Mononuclear cell (primary cell): ENCODE measurements around the gene MTIF2. TPM values are rescaled to one million over a fixed set of nuclear protein-coding genes. Genes with fewer than 3 reads are reported as not detected.
A peak's percentile ranks its signal among the peaks of the same experiment; 100 is the strongest.
"Not testable (repeated sequence)": the region's sequence is repeated elsewhere in the genome, so short reads cannot be mapped to it uniquely, and the experiment has no call there.

Experiments used
- H3K27me3 ChIP-seq: 2 replicates; pipeline ENCODE4 v1.6.0; 2011; ENCODE audit warnings: low read length, control low read depth; ENCODE audit not compliant: insufficient read depth
- H3K4me1 ChIP-seq: 2 replicates; pipeline ENCODE4 v1.5.1; 2011; ENCODE audit warnings: mild to moderate bottlenecking, low read length, control low read depth; ENCODE audit not compliant: insufficient read depth
- H3K4me3 ChIP-seq: 2 replicates; pipeline ENCODE4 v1.5.1; 2011; ENCODE audit warnings: mild to moderate bottlenecking, low read length, moderate library complexity
- H3K9me3 ChIP-seq: 2 replicates; pipeline ENCODE4 v1.5.1; 2011; ENCODE audit warnings: low read depth, mild to moderate bottlenecking, control low read depth, low read length
- total RNA-seq: library from RNA; depleted of rRNA; stranded (reverse); fragments of >200 nt; gene quantifications from one replicate; pipeline ENCODE4 v1.2.3, GENCODE V29; 2012

MTIF2 gene
- total RNA-seq: 16.6 TPM

GRCh38 chr2:55268907-55269644 lies at the start of gene MTIF2:
MTIF2 (minus strand) TSS chr2:55269231; CDS start chr2:55263858, 5,373 bp downstream.
- H3K4me3 ChIP-seq: peak within 1 kb of the TSS; percentile 69
- H3K27me3 ChIP-seq: no peaks in the 10 kb centered on the region
- no peaks in the 10 kb centered on the region for H3K9me3 ChIP-seq
- H3K4me1 ChIP-seq: peaks cover 16% of the 10 kb centered on the region

GRCh38 chr2:55314985-55315384 lies 46.0 kb upstream of the MTIF2 start:
- Histone ChIP-seq H3K4me1 (no peaks in the 10 kb centered on the region), H3K4me3 (no peak overlapping the region), H3K27me3 (no peaks in the 10 kb centered on the region), H3K9me3 (no peaks in the 10 kb centered on the region)

- H3K4me3 ChIP-seq: no peak overlapping the region
- H3K27me3 ChIP-seq: no peaks in the 10 kb centered on the region
- no peaks in the 10 kb centered on the region for H3K9me3 ChIP-seq
- no peaks in the 10 kb centered on the region for H3K4me1 ChIP-seq
These were observed 42.4 kb upstream of the MTIF2 start for GRCh38 chr2:55311444-55311870.

GRCh38 chr2:55309446-55309845 lies 40.4 kb upstream of the MTIF2 start:
- H3K9me3 ChIP-seq: no peaks in the 10 kb centered on the region
- H3K4me1 ChIP-seq: no peaks in the 10 kb centered on the region
- H3K27me3 ChIP-seq: no peaks in the 10 kb centered on the region
- no peak overlapping the region for H3K4me3 ChIP-seq

- no peaks in the 10 kb centered on the region for H3K27me3 ChIP-seq
- no peaks in the 10 kb centered on the region for H3K4me1 ChIP-seq
- no peak overlapping the region for H3K4me3 ChIP-seq
- H3K9me3 ChIP-seq: no peaks in the 10 kb centered on the region
These were observed 33.2 kb upstream of the MTIF2 start for GRCh38 chr2:55302241-55302640.

GRCh38 chr2:55301277-55301676 lies 32.2 kb upstream of the MTIF2 start:
- no peaks in the 10 kb centered on the region for H3K4me1 ChIP-seq
- no peaks in the 10 kb centered on the region for H3K9me3 ChIP-seq
- no peak overlapping the region for H3K4me3 ChIP-seq
- H3K27me3 ChIP-seq: no peaks in the 10 kb centered on the region

GRCh38 chr2:55296393-55296792 lies 27.4 kb upstream of the MTIF2 start:
- peaks cover 5% of the 10 kb centered on the region for H3K4me1 ChIP-seq
- H3K27me3 ChIP-seq: no peaks in the 10 kb centered on the region
- no peak overlapping the region for H3K4me3 ChIP-seq
- H3K9me3 ChIP-seq: no peaks in the 10 kb centered on the region

- Histone ChIP-seq H3K9me3 (no peaks in the 10 kb centered on the region), H3K4me3 (no peak overlapping the region), H3K27me3 (no peaks in the 10 kb centered on the region), H3K4me1 (peaks cover 16% of the 10 kb centered on the region)
These were observed 14.1 kb upstream of the MTIF2 start for GRCh38 chr2:55283083-55283482.

GRCh38 chr2:55282110-55282917 lies 13.3 kb upstream of the MTIF2 start:
- H3K4me3 ChIP-seq: peak overlapping the region; percentile 87
- no peaks in the 10 kb centered on the region for H3K27me3 ChIP-seq
- H3K9me3 ChIP-seq: no peaks in the 10 kb centered on the region
- H3K4me1 ChIP-seq: peaks cover 16% of the 10 kb centered on the region

- H3K9me3 ChIP-seq, H3K4me3 ChIP-seq: not testable (repeated sequence)
These were observed 12.0 kb upstream of the MTIF2 start for GRCh38 chr2:55280851-55281546.

GRCh38 chr2:55279859-55280424 lies 10.9 kb upstream of the MTIF2 start:
- H3K27me3 ChIP-seq: not testable (repeated sequence)

More at GRCh38 chr2:55280851-55281546, 12.0 kb upstream of the MTIF2 start:
- H3K27me3 ChIP-seq: not testable (repeated sequence)
- peaks cover 16% of the 10 kb centered on the region for H3K4me1 ChIP-seq

GRCh38 chr2:55279214-55279835 lies 10.3 kb upstream of the MTIF2 start:
- H3K4me3 ChIP-seq, H3K27me3 ChIP-seq, H3K9me3 ChIP-seq: not testable (repeated sequence)
- peaks cover 16% of the 10 kb centered on the region for H3K4me1 ChIP-seq

More at GRCh38 chr2:55279859-55280424, 10.9 kb upstream of the MTIF2 start:
- not testable (repeated sequence) for H3K4me3 ChIP-seq, H3K9me3 ChIP-seq
- H3K4me1 ChIP-seq: peaks cover 16% of the 10 kb centered on the region

- H3K4me1 ChIP-seq: peaks cover 5% of the 10 kb centered on the region
- H3K9me3 ChIP-seq: no peaks in the 10 kb centered on the region
- H3K27me3 ChIP-seq: no peaks in the 10 kb centered on the region
- H3K4me3 ChIP-seq: no peak overlapping the region
These were observed 8.3 kb upstream of the MTIF2 start for GRCh38 chr2:55277310-55277709.

- H3K27me3 ChIP-seq, H3K9me3 ChIP-seq, H3K4me3 ChIP-seq, H3K4me1 ChIP-seq: not testable (repeated sequence)
These were observed 5.3 kb upstream of the MTIF2 start for GRCh38 chr2:55274346-55274745.
